CD4-positive, alpha-beta T cell treated with Interferon gamma for 1 hour (primary cell): ENCODE data around the gene SDHA.

ENCODE experiments used
- DNase-seq: peaks from one replicate; pipeline ENCODE4 v3.0.0-alpha.2; 2020

SDHA gene

DNA sequence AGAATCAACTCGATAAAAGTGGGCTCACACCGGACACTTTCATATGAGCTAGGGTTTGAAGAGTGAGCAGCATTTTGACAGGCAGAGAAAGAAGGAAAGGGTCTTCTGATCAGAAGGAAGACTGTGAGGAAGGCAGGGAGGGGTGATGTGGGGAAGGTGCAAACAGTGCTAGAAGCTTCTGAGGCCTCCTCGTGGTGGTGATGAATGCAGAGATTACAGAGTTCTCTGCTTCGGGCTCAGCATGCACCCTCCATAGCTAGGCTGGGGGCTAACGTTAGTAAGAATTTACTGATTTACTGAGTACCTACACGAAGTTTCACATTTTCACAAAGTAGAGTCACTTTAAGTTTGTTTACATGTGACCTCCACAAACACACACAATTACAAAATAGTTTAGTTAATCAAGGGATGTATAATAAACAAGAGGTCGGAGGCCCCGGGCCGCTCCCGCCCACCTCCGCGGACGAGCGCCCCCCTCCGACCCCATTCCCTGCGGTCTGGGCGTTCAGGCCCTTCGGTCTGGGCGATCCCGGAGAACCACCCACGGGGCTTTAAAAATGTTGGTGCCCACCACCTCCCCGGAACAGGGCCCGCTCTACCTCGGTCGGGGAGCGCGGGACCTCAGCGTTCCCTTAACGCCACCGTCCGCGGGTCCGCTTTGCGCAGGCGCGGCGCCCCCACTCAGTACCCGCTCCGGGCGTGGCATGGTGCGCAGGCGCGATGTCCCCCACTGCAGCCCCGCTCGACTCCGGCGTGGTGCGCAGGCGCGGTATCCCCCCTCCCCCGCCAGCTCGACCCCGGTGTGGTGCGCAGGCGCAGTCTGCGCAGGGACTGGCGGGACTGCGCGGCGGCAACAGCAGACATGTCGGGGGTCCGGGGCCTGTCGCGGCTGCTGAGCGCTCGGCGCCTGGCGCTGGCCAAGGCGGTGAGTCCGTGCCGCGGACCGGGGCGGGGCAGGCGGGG is at the start of gene SDHA, which contains the start of gene CCDC127:
Gene SDHA, plus strand, starts transcription at position 827 of the 963 bp plus-strand sequence. Its CDS starts 36 bp downstream, at position 863.
Gene CCDC127, minus strand, starts transcription at position 660 of the 963 bp plus-strand sequence. CDS start 1,304 bp downstream, outside the sequence.
- DNase-seq = peak; percentile 97

DNA sequence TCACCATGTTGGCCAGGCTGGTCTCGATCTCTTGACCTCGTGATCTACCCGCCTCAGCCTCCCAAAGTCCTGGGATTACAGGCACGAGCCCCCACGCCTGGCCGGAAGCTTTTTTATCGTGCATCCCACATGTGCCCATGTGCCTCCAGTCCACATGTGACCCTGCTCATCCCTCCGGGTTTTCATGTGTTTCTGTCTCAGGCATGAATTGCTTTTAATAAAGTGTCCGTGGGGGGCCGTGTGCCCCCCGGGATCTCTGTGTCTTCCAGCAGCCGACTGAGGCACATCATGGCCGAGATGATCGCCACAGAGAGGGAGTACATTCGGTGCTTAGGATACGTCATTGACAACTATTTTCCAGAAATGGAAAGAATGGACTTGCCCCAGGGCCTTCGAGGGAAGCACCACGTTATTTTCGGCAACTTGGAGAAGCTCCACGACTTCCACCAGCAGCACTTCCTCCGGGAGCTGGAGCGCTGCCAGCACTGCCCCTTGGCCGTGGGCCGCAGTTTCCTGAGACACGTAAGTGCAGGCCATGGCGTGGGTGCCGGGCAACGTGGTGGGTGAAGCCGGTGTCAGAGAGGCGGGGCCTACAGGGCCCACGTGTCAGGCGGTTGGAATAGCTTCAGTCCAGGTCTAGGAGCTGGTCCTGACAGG is 48.9 kb upstream of the SDHA start:
- DNase-seq = no peak

DNA sequence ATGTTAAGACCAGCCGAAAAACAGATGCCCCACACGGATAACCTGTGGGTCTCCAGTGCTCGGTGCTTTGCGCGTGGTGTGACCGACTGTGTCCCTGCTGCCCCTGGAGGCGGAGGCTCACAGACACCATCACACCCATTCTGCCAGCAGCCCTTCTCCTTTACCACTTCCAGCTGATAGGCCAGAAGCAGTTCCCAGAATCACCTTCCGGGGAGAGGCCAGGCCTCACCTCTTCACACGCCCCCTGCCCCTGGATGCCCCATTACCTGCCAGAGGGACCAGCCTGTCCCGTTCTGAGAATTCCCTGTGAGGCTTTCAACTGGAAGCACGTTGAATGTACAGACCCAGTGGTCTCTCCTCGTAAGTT is 48.4 kb upstream of the SDHA start:
- DNase-seq = no peak

DNA sequence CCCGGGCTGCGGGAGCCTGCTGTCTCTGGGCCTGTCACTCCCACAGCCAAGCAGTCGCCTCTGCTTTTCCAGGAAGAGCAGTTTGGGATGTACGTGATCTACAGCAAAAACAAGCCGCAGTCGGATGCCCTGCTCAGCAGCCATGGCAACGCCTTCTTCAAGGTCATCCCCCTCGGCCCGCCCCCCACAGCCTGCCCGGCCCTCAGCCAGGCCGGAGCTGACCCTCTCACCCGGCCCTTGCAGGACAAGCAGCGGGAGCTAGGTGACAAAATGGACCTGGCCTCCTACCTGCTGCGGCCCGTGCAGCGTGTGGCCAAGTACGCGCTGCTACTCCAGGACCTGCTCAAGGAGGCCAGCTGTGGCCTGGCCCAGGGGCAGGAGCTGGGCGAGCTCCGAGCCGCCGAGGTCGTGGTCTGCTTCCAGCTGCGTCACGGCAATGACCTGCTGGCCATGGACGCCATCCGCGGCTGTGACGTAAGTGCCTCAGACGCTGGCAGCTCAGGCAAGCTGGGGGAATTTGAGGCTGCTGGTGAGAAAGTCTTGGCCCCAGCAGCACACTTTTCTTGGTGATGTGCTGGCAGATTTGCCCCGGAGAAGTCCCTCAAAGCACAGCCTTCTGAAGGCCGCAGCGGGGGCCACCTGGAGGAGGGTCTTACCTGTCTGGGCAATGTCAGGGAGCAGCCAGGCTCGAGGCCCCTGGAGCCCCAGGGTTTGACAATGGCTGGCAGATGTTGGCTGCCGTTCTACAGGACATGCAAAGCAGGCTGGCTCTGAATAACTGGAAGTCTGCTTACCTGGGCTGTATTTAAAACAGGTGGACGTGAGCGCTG is 46.9 kb upstream of the SDHA start:
- no peak for DNase-seq

DNA sequence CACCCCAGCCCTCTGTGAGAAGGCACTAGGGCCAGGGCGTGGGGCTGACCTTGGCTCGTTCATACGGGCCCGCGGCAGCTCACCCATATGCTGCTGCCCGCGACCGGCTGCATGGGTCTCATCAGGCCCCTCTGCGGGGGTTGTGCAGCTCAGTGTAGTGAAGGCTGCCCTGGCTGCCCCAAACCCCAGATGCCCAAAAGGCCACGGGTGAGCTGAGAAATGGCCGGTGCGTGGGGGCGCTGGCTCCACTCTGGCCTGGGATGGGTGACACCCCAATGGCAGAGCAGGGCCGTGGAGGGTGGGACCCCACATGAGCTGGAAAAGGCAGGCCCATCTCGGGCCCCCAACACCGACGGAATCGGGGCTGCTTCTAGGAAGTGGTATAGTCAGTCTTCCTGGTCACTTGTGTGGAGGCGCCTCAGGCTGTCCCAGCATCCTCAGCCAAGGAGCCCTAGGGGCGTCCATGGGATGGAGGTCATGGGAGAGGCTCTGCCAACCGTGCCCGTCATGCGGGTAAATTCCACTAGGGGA is 46.3 kb upstream of the SDHA start:
- no peak for DNase-seq

DNA sequence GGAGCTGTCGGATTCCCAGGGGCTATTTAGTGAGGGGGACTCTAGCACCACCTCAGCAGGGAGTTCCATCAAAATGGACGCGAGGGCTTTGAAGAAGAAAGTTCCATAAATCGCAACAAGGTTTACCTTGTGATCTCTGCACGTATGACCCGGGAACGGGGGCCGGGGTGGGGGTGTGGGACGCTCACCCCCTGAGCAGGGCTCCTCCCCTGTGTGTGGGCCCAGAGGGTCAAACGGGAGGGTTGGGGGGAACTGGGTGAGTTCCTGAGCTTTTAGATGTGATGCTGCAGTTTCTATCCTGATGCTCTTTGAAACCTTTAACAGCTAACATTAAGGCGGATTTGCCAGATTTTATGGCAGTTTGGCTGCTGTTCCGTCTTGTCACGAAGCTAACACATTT is 45.7 kb upstream of the SDHA start:
- no peak for DNase-seq

DNA sequence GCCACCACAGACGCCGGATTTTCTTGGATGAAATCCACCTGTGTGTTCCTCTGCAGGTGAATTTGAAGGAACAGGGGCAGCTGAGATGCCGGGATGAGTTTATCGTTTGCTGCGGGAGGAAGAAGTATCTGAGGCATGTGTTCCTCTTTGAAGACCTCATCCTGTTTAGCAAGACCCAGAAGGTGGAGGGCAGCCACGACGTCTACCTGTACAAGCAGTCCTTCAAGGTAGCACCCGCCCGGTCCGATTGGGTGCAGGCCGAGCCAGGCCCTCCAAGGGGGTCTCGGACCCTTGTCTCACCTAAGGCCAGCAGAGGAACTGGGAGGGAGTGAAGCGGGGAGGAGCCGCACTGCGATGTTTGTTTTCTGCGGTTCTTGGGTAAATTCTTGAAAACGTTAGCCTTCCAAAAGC is 45.3 kb upstream of the SDHA start:
- no peak for DNase-seq

DNA sequence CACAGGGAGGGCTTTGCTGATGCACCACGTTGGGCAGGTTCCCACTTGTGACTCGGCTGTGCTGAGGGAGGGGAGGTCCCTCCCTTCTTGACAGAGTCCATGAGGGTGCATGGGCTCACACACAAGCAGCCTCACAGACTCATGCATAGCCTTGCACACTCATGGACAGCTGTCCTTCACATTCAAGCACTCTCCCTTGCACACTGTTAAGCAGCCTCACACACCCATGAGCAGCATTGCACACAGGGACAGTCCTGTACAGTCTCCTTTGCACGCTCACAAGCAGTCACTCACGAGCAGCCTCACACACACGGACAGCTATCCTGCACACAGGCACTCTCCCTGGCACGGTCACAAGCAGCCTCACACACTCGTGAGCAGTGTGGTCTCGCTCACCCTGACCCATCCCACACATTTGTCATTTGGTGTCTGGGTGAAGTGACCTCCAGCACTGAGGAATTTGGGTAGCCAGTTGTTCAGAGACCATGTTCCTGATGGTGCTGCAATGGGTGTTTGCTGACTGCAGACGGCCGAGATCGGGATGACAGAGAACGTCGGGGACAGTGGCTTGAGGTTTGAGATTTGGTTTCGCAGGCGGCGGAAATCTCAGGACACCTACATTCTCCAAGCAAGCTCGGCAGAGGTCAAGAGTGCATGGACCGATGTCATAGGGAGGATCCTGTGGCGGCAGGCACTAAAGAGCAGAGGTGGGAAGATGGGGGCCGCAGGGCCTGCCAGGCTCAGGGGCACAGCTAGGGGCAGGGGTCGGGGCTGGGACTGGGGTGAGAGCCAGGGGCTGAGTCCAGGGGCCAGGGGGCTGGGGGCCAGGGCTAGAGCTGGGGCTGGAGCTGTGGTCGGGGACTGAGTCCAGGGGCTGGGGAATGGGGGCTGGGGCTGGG is 44.5 kb upstream of the SDHA start:
- no peak for DNase-seq

DNA sequence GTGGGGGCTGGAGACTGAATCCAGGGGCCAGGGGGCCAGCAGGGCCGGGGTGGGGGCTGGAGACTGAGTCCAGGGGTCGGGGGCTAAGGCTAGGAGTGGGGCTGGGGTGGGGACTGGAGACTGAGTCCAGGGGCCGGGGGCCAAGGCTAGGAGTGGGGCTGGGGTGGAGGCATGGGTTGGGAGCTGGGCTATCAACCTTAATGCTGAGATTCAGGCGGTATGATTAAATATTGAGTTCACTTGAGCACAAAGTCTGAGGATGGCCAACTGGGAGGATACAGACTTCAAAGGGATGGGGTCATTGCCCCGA is 43.9 kb upstream of the SDHA start:
- no peak for DNase-seq

DNA sequence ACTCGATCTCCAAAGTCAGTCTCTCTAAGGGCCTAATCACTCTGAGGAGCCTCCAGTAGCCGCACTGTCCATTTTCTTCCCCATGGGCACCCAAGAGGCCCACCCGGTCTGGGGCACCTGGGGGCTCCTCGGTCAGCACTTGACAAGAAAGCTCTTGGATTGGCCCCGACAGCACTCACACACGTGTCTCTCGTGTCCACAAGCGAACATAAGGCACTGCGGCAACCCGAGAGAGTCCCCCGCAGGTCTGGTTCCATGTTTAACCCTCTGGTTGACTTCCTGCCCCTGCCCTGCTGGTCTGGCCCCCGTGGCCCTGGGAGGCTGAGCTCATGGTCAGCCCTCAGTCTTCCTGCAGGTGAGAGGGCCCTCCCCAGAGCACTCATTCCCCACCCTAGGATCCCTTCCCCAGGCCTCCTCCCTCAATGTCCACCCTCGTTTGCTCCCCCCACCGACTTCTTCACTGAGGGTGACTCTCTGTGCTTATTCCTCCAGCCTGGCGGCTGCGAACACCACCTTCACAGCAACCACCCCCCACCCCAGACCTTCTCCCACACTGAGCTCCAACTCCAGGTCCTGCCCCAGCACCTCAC is 43.1 kb upstream of the SDHA start:
- DNase-seq = no peak

DNA sequence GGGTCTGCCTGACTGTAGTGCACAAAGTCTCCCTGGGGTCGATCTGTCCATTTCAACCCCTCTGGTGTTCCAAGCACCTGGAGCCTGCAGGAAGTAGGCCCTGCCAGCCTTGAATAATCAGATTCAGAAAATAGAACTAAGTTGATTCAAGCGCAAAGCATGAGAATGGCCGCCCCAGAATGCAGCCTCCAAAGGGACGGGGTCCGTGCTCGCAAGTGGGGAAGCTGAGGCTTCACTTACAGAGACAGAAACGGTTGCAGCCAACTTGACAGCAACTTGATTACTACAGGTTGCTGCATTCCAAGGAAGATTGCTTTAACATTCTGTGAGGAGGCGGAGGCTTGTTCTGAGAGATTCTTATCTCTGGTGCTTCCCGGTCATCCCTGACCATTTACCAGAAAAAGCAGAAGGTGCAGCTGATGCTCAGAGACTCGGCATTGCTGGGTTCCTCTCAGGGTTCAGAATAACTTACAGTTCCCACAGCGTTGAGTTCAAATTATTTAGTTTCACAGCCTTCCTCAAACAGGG is 41.8 kb upstream of the SDHA start:
- DNase-seq = no peak

DNA sequence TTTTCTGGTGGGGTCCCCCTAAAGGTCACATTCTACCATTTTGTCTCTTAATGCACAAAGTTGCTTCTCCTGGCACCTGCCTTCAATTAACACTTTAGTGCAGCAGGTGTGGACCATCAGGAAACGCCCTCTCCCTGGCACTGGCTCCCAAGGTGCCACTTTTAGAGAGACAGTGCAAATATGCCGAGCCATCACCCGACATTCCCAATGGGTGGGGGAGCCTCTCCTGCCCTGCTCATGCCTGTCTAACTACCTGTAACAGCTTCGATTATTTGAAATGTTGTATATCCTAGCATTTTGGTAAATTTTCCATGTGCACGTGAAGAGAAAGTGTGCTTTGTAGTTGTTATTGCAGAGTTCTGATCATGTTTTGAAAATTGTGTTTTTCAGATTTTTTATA is 40.0 kb upstream of the SDHA start:
- DNase-seq = no peak

DNA sequence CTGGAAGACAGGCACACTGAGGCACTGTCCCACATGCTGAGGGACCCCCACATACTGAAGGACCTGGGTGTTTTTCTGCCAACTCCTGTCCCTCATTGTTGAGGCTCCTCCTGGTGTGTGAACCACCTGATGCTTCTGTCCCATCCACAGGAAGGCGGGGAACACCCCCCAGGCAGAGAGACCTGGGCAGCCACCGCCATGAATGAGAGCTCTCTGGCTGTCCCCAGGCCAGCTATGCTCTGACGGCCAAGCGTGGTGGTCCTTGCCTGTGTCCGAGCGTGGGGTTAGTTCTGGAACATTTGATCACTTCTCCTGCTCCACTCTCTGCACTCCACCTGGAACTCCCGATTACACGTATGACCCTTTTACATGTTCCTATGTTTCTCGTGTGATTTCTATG is 38.7 kb upstream of the SDHA start:
- no peak for DNase-seq

DNA sequence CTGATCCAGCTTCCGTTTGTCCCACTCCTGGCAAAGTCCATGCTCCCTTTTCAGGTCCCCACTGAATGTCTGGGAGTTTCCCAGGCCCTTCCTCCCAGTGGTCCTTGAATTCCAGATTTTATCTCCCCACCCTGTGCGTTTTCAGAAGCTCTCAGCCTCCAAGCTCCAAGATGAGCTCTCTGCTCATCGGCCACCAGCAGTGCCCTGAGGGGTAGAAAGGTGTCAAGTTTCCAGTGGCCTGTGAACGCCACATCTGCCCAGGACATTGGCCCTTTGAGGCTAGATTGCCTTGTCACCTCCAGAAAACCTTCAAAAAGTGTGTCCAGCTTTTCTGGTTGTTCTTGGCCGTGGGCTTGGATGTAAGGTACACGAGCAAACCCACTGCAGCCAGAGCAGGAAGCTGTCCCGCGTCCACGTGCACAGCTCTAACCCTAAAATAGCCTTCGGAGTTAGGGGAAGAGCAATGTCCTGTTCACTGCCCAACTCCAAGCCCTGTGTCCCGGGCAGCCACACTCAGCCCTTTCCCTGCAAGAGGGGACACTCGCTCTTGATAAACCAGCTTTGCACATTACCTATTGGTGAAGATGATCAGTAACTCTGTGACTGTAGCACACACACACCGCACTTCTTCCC is 37.7 kb upstream of the SDHA start:
- DNase-seq = no peak

DNA sequence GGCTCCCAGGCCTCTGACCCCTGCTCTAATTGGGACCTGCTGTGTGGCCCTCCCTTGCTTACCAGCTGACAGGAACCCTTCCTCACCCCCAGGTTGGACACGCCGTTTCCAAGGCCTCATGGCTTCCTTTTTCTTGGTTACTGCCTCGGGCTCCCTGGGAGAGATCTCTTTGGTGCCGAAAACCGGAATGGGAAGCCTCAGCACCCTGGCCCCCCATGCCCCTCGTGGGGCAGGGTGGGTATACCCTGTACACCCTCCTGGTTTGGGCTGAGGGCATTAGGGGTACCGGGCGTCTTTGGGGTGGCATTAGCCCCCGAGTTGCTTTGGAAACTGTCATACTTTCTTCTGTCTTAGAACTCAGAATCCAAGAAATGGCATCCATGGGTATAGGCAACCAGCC is 37.0 kb upstream of the SDHA start:
- DNase-seq = no peak

DNA sequence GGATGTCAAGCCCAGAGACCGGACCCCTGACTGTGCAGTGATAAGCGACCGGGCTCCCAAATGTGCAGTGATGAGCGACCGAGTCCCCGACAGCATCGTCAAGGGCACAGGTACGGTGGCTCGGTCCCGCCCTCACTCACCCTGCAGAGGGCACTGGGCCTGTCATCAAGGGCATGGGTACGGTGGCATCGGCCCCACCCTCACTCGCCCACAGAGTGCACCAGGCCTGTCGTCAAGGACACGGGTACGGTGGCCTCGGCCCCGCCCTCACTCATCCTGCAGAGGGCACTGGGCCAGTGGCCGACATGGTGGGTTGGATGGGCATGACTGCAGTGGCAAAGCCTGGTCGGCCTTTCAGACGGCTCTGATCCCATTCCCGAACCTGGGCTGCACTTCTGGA is 36.6 kb upstream of the SDHA start:
- DNase-seq = no peak

DNA sequence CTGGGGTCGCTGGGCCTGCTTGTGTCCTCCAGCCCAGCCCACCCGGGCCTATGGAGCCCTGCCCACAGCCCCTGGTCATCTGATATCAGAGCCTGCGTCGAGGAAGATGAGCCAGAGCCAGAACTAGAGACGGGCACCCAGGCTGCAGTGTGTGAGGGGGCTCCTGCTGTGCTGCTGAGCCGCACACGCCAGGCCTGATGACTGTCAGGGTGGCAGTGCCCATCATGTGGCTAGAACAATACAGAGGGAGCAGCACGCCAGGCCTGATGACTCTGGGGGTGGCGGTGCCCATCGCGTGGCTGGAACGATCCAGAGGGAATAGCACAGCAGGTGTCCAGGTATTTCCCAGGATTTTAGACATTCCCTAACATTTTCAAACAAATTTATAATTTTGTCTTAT is 36.0 kb upstream of the SDHA start:
- DNase-seq = no peak

DNA sequence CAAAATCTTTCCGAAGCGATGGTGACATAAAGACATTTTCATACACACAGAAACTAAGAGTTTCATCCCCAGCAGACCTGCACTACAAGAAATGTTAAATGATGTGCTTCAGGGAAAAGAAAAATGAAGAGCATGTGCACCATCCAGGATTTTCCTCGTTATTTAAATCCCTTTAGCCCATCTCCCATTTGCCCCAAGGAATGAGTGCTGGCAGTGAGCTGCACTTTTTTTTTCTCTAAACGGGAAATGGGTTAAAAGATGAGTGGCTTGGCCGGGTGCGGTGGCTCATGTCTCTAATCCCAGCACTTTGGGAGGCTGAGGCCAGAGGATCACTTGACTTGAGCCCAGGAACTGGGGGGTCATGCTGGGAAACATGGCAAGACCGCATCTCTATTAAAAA is 33.6 kb upstream of the SDHA start:
- no peak for DNase-seq

DNA sequence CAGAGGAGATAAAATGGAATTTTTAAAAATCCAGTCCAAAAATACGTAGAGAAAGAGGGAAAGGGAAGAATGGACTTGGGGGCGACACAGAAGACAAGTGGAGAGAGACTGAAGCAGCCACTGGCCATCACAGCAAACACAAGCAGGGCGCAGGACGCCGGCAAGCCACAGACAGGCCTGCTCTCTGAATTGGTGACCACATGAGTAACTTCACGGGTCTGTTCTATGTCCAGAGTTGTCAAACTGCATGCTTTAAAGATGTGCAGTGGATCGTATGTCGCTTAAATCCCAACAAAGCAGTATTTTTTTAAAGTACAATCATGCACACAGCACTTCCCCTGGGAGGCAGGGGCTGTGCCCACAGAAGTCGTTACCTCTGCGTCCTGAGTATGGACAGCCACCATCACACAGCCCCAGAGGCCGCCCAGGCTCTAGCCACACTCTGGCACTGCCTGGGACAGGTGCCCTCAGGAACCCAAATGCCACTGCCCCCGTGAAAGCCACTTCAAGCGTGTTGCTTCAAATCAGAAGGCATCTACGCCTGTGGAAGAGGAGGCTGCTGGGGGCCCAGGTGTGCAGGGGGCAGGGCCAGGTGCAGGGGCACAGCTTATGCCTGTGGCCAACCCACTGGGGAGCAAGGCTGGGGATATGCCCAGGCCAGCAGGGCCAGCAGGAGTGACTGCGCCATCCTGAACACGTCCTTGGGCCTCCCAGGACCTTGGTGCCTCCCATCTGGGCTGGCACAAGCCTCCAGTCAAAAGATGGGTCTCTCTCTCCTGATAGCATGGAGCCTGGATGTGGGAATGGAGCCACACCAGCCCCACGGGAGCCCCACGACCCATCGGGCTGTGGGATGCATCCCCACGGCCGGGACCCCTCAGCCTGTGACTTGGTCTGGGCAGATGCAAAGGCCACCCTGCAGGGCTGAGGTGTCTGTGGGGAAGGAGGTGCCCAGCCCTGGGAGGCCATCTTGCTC is 32.7 kb upstream of the SDHA start:
- no peak for DNase-seq
